ENCODE measurements around the gene G6PC1. TPM values are rescaled to one million over a fixed set of nuclear protein-coding genes. Genes with fewer than 3 reads are reported as not detected.

The G6PC1 gene
- total RNA-seq, 1 experiment from 2014 or later, result 0.08 TPM

- CTCF ChIA-PET, result interaction anchor here (1.0 kb wide), 1 partner anchor 13 kb away, joined by 14 read pairs; no protein-coding TSS in a partner anchor
- no TSS peak for BruUV-seq (replicated peaks)
- in situ Hi-C loops (cut with HindIII; ENCODE audit: low pct_unique_long_range_greater_than_20kb, low sequenced_read_pairs), result no loop called here
These were observed 19.7 kb downstream of the G6PC1 start for GRCh38 chr17:42920106-42920900.

GRCh38 chr17:42920922-42921321 is 20.3 kb downstream of the G6PC1 start:
- BruUV-seq (replicated peaks), result no TSS peak
- intact Hi-C loops (cut with micrococcal nuclease; ENCODE audit: unreplicated experiment) (no loop called here), in situ Hi-C loops (cut with HindIII; ENCODE audit: low pct_unique_long_range_greater_than_20kb, low sequenced_read_pairs) (no loop called here)
- Histone ChIP-seq H3K36me3 (ENCODE audit: control insufficient read depth, insufficient read depth, low read length) (no peaks in the 10 kb centered on the region), H3K9me3 (ENCODE audit: control insufficient read depth, insufficient read depth, low read depth, low read length) (no peaks in the 10 kb centered on the region), H3K4me1 (ENCODE audit: control insufficient read depth, insufficient read depth, low read length) (no peaks in the 10 kb centered on the region), H3K27ac (ENCODE audit: low read length) (no peak overlapping the region), H3K27me3 (ENCODE audit: control insufficient read depth, insufficient read depth, low read length) (no peaks in the 10 kb centered on the region), H3K4me3 (ENCODE audit: low read depth in 2 of 2, low read length in 2 of 2) (no peak overlapping the region)
- CTCF ChIA-PET, result interaction anchor here (1.0 kb wide), 1 partner anchor 12 kb away, joined by 14 read pairs; no protein-coding TSS in a partner anchor
- DNase-seq (ENCODE audit: low read depth, low spot score) (no peak), ATAC-seq (no peak)
- TF ChIP-seq, protein P1, sequence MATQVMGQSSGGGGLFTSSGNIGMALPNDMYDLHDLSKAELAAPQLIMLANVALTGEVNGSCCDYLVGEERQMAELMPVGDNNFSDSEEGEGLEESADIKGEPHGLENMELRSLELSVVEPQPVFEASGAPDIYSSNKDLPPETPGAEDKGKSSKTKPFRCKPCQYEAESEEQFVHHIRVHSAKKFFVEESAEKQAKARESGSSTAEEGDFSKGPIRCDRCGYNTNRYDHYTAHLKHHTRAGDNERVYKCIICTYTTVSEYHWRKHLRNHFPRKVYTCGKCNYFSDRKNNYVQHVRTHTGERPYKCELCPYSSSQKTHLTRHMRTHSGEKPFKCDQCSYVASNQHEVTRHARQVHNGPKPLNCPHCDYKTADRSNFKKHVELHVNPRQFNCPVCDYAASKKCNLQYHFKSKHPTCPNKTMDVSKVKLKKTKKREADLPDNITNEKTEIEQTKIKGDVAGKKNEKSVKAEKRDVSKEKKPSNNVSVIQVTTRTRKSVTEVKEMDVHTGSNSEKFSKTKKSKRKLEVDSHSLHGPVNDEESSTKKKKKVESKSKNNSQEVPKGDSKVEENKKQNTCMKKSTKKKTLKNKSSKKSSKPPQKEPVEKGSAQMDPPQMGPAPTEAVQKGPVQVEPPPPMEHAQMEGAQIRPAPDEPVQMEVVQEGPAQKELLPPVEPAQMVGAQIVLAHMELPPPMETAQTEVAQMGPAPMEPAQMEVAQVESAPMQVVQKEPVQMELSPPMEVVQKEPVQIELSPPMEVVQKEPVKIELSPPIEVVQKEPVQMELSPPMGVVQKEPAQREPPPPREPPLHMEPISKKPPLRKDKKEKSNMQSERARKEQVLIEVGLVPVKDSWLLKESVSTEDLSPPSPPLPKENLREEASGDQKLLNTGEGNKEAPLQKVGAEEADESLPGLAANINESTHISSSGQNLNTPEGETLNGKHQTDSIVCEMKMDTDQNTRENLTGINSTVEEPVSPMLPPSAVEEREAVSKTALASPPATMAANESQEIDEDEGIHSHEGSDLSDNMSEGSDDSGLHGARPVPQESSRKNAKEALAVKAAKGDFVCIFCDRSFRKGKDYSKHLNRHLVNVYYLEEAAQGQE (IDR thresholded peaks at IDR 0.05; ENCODE audit: insufficient read depth in 1 of 2, low read depth in 2 of 2, low read length in 1 of 2), result no peak
- TF ChIP-seq POLR2AphosphoS5 (IDR thresholded peaks at IDR 0.05; ENCODE audit: low read depth, low read length) (no peak), TCF7L2 (IDR thresholded peaks at IDR 0.05; ENCODE audit: low read depth, low read length) (no peak), SIN3A (IDR thresholded peaks at IDR 0.05; ENCODE audit: borderline replicate concordance, insufficient read depth, low read depth, low read length) (no peak)
- TF ChIP-seq, protein P2, sequence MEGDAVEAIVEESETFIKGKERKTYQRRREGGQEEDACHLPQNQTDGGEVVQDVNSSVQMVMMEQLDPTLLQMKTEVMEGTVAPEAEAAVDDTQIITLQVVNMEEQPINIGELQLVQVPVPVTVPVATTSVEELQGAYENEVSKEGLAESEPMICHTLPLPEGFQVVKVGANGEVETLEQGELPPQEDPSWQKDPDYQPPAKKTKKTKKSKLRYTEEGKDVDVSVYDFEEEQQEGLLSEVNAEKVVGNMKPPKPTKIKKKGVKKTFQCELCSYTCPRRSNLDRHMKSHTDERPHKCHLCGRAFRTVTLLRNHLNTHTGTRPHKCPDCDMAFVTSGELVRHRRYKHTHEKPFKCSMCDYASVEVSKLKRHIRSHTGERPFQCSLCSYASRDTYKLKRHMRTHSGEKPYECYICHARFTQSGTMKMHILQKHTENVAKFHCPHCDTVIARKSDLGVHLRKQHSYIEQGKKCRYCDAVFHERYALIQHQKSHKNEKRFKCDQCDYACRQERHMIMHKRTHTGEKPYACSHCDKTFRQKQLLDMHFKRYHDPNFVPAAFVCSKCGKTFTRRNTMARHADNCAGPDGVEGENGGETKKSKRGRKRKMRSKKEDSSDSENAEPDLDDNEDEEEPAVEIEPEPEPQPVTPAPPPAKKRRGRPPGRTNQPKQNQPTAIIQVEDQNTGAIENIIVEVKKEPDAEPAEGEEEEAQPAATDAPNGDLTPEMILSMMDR (IDR thresholded peaks at IDR 0.05), result no peak
- POLR2A ChIA-PET, result interaction anchor here (0.6 kb wide), 1 partner anchor 157 kb away, joined by 12 read pairs; no protein-coding TSS in a partner anchor

More at GRCh38 chr17:42920106-42920900, 19.7 kb downstream of the G6PC1 start:
- TF ChIP-seq, protein P2 (IDR thresholded peaks at IDR 0.05), result no peak
- TF ChIP-seq SIN3A (IDR thresholded peaks at IDR 0.05; ENCODE audit: borderline replicate concordance, insufficient read depth, low read depth, low read length) (no peak), POLR2AphosphoS5 (IDR thresholded peaks at IDR 0.05; ENCODE audit: low read depth, low read length) (no peak), TCF7L2 (IDR thresholded peaks at IDR 0.05; ENCODE audit: low read depth, low read length) (no peak)
- TF ChIP-seq, protein P1 (IDR thresholded peaks at IDR 0.05; ENCODE audit: insufficient read depth in 1 of 2, low read depth in 2 of 2, low read length in 1 of 2), result no peak
- Histone ChIP-seq H3K36me3 (ENCODE audit: control insufficient read depth, insufficient read depth, low read length) (no peaks in the 10 kb centered on the region), H3K9me3 (ENCODE audit: control insufficient read depth, insufficient read depth, low read depth, low read length) (no peaks in the 10 kb centered on the region), H3K27ac (ENCODE audit: low read length) (no peak overlapping the region), H3K27me3 (ENCODE audit: control insufficient read depth, insufficient read depth, low read length) (no peaks in the 10 kb centered on the region), H3K4me1 (ENCODE audit: control insufficient read depth, insufficient read depth, low read length) (no peaks in the 10 kb centered on the region), H3K4me3 (ENCODE audit: low read depth in 2 of 2, low read length in 2 of 2) (no peak overlapping the region)
- DNase-seq (ENCODE audit: low read depth, low spot score) (no peak), ATAC-seq (no peak)
- POLR2A ChIA-PET, result interaction anchor here (0.6 kb wide), 1 partner anchor 157 kb away, joined by 12 read pairs; no protein-coding TSS in a partner anchor
- intact Hi-C loops (cut with micrococcal nuclease; ENCODE audit: unreplicated experiment), result no loop called here

Measured in Panc1 (cell line).